GM11168 (cell line): ENCODE results near the gene FBL.
"Not testable (repeated sequence)": the region's sequence is repeated elsewhere in the genome, so short reads cannot be mapped to it uniquely, and the experiment has no call there.

ENCODE experiments used
- in situ Hi-C: fragments of 300-500 bp; cut with MboI; formaldehyde crosslinking; loops from one replicate; pipeline ENCODE4 v1.12.0; 2022; ENCODE audit warnings: low sequenced_read_pairs; ENCODE audit not compliant: unreplicated experiment

Gene FBL

GRCh38 chr19:39827216-39827615, 19.0 kb downstream of the FBL start:
- in situ Hi-C loops: no loop called here

DNA sequence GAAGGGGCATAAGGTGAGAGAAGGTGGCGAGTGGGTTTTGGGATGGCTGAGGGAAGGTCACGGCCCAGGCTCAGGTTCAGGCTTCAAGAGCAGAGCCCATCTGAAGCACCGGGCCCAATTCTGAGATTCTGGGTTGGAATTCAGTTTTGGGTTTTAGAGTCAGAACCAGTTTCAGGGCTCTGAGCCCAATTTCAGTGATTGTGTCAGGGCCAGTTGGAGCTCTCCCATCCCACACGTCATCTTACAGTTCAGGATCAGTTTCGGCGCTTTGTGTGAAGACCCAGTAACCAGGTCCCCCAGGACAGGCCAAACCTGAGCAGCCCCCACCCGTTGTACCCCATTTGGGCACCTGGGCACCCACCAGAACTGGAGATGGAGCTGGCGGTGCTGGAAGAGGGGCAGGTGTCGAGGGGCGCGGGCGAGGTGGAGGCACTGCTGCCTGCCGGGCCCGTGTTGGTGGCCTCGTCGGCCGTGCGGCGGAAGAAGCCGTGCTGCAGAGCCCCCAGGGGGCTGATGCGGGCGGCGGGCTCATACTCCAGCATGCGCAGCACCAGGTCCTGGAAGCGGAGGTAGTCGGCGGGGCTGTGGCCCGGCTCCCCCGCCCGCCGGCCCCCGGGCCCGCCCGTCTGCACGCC, 19.8 kb downstream of the FBL start:
- in situ Hi-C loops: no loop called here

GRCh38 chr19:39825531-39826076, 20.6 kb downstream of the FBL start:
- in situ Hi-C loops: no loop called here

DNA sequence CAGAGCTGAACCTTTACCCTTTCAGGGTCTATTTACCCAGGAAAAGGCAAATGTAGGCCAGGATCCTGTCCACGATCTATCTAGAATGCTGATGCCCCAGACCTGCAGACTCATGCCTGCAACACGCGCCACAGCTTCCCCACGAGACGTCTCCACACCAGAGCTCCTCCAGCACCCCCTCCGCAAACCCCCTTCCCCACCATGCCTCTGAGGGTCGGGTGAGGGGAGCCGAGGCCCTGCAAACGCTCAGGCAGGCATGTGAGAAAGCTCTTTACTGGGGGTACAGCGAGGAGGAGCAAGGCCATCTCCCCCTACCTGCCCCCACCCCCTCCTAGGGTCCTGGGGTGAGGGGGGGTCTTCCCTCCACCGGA, 21.1 kb downstream of the FBL start:
- in situ Hi-C loops: no loop called here

GRCh38 chr19:39824143-39825092, 21.8 kb downstream of the FBL start:
- in situ Hi-C loops: no loop called here

DNA sequence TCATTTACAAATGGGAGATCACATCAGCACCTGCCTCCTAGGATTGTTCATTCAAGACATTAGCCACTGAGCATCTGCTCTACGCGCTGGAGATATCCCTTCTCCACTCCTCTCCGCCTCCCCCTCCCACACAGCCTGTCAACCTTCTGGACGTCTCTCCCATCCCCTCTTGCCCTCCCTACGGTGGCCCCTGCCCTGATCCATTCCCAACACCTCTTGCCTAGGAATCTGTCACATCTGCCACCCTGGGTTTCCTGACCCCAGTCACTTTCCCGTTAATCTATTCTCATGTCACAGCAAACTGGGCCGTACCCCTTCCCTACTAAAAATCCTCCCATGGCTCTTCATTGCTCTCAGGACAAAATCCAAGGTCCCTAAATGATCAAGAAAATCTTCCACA, 22.5 kb downstream of the FBL start:
- in situ Hi-C loops: no loop called here

DNA sequence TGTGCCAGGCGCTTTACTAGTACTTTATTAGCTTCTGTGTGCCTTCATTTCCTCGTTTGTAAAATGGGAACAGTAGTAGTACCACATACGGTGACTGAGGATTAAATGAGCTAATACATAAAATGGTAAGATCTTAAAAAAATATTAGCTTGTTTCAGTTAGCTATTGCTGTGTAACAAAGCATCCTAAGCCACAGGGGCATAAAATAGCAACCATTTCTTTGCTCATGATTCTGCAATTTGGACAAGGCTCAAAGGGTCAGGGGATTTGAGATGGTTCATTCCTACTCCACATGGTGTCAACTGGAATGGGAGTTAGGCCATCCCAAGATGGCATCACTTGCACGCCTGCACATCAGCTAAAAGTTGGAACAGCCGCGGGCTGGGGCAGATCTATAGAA, 25.5 kb downstream of the FBL start:
- in situ Hi-C loops: no loop called here

- in situ Hi-C loops: no loop called here
These were observed 26.4 kb downstream of the FBL start for GRCh38 chr19:39819786-39820185.

DNA sequence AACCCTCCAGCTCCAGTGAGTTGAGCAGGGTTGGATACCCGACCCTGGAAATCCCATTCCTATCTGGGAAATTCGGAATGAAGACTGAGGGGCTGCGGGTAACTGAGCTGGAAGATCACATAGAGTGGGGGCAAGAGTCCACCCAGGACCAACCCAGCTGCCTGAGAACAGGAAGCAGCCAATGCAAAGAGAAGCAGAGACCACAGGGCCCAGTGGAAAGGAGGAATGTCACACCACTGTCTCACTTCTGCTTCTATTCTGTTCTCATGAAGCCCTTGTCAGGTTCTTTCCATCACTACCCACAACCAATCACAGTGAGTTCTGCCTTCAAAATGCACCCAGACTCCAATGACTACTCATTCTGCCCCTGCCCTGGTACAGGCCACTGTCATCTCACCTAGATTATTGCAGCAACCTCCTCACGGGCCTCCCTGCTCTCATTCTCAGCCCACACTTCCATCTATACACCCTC, 27.5 kb downstream of the FBL start:
- in situ Hi-C loops: no loop called here

GRCh38 chr19:39817888-39818561, 28.2 kb downstream of the FBL start:
- in situ Hi-C loops: no loop called here

DNA sequence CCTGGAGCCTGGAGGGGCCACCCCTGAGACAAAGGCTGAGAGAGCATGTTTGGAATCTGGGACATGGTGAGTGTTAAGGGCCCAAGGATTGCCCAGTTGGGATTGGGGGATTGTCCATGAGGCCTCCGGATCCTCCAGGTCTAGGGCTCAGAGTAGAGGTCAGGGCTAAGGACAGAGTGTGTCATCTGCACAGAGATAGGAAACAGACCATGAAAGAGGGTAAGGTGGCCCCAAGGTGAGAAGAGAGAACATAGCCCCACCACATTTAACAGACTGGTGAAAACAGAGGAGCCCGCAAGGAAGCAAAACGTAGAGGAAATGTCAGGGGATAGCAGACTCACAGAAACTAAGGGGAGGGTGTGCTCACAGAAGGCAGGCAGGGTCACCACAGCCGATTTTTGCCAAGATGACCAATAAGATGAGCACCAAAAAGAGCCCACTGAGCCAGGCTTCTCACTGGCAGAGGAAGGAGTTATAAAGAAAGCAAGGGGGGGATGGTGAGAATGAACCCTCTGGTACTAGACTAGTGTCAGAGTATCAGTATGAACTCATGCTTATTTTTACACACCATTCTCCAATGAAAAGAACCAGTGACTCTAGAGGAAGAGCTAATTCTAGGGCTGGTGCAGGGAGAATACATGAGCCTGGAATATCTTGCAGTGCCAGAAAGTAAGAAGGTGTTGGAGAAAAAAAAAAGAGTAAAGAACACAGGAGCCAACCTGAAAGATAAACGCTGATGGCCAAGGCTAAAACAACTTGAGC, 29.7 kb downstream of the FBL start:
- in situ Hi-C loops: no loop called here

DNA sequence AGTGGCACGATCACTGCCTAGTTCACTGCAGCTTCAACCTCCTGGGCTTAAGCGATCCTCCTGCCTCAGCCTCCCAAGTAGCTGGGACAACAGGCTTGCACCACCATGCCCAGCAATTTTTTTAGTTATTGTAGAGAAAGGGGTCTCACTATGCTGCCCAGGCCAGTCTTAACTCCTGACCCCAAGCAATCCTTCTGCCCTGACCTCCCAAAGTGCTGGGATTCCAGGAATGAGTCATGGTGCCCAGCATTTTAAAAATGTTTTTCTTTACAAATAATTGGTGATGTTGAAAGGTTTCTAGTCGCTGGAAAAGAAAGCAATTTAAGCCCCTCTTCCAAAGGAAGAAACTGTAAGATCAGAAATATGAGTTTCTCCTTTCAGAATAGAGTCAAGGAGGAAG, 31.6 kb downstream of the FBL start:
- in situ Hi-C loops: no loop called here

DNA sequence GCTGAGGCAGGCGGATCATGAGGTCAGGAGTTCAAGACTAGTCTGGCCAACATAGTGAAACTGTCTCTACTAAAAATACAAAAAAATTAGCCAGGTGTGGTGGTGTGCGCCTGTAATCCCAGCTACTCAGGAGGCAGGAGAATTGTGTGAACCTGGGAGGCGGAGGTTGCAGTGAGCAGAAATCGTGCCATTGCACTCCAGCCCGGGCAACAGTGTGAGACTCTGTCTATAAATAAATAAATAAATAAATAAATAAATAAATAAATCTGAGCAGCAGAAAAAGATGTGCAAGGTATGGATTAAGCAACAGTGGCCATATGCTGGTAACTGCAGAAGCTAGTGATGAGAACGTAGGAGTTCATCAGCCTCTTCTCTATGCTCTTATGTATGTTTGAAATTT, 32.1 kb downstream of the FBL start:
- in situ Hi-C loops: not testable (repeated sequence)

GRCh38 chr19:39813264-39813993, 32.8 kb downstream of the FBL start:
- in situ Hi-C loops: no loop called here

DNA sequence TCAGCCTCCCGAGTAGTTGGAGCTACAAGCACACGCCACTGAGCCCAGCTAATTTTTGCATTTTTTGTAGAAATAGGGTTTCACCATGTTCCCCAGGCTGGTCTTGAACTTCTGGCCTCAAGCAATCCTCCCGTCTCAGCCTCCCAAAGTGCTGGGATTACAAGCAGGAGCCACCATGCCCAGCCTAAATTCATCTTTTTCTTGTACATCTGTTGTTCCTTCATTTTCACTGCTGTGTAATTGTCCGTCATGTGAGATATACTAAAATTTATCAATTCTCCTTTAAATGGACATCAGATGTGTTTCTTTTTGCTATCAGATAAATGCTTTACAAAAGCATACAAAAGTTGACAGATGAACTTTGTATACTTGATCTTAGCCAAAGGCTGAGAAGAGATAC, 35.1 kb downstream of the FBL start:
- in situ Hi-C loops: no loop called here

GRCh38 chr19:39810424-39810823, 35.8 kb downstream of the FBL start:
- in situ Hi-C loops: no loop called here

- in situ Hi-C loops: no loop called here
These were observed 36.8 kb downstream of the FBL start for GRCh38 chr19:39809368-39809767.

GRCh38 chr19:39808688-39809087, 37.5 kb downstream of the FBL start:
- in situ Hi-C loops: not testable (repeated sequence)

- in situ Hi-C loops: no loop called here
These were observed 38.3 kb downstream of the FBL start for GRCh38 chr19:39807846-39808364.
